ENCODE measurements around the gene HBE1.
"Not testable (repeated sequence)": the region's sequence is repeated elsewhere in the genome, so short reads cannot be mapped to it uniquely, and the experiment has no call there.

HBE1 gene

DNA sequence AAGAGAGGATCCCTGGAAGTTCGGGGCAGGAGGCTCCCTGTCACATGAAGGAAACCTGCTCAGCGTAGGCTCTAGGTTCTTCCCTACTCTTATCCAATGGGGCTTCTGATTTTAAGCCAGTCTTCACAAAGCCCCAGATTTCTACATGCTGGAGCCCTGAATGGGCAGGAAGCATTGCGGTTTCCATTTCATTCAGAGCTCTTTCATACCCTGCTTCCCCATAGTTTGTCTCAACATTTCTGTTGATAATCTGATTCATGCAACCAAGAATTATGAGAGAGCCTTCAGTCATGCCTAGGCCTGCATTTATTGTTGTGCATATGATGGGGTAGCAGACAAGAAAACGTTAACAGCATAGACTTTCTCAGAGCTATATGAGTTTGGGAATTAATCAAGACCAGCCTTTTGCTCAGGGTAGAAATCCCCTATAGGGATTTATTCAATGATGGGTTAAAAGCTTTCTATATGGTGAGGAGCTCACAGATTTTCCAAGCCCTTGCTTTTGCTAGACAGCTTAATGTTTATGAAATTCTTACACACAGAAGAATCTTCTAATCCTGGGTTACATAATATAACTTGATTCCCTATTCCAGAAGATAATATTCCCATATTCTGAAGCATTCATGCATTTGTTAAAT lies 16.1 kb upstream of the HBE1 start:
- DNase-seq (ENCODE audit: low read depth) = no peak

DNA sequence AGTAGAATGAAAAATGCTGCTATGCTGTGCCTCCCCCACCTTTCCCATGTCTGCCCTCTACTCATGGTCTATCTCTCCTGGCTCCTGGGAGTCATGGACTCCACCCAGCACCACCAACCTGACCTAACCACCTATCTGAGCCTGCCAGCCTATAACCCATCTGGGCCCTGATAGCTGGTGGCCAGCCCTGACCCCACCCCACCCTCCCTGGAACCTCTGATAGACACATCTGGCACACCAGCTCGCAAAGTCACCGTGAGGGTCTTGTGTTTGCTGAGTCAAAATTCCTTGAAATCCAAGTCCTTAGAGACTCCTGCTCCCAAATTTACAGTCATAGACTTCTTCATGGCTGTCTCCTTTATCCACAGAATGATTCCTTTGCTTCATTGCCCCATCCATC lies 14.9 kb upstream of the HBE1 start:
- no peak for DNase-seq (ENCODE audit: low read depth)

DNA sequence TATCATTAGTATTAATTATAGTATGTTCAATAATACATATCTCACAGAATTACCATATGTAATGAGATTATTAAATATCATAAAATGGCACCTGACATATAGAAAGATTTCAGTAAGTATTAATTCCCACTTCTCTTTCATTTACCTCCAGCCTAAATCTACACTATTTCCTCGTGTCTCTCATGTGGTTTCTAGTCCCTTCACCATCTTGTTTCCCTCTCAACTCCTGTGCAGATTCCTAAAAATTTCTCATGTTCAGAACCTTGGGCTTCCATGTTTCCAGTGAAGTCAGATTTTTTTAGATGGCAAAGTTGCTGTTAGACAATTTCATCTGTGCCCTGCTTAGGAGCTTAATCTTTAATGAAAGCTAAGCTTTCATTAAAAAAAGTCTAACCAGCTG lies 14.1 kb upstream of the HBE1 start:
- no peak for DNase-seq (ENCODE audit: low read depth)

DNA sequence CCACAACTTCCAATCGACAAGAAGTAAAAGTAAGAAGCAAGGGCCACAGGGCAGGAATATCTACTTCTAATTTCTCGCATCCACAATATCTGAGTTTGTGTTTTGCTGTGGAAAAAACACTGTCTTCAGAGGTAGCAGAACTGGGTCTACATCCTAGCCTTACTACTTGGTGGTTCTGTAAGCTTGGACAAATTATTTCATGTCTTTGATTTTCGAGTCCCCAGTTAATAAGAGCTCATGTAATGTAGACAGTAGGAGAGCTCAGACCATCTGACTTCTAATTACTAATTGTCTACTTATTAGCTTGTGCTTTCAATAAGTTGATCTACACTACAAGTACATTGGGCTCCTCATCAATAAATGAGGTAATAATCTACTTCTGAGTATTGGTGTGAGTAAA lies 13.3 kb upstream of the HBE1 start:
- DNase-seq (ENCODE audit: low read depth) = no peak

DNA sequence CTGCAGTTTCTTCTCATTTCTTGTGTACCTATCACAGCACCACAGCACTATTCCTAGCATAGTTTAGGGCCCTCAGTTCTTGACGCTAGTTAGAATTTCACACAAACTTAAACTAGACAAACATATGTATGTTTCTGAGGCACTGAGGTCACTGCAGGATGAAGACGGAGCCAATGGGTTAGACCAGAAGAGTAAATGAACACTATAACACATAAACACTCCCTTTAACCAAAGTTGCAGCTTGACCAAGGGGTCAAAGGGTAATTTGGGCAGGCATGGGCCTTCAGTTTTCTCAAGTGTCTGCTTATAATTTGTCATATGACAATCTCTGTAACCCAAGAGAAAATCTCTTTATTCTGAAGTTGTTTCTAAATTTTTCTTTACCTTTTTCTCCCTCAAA lies 12.9 kb upstream of the HBE1 start:
- DNase-seq (ENCODE audit: low read depth) = no peak

DNA sequence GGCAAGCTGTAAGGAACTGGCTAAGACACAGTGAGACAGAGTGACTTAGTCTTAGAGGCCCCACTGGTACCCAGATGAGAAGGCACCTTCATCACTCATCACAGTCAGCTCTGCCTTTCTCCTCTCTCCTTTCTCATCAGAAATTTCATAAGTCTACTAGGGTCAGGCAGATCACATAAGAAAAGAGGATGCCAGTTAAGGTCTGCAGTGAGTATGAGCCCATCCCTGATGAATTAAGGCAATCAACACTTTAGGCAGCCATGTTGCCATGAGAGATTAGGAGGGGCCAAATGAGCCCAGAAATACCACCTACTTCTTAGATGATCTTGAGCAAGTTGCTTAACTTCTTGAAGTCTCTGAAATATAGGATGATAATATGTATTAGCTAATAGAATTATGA lies 11.9 kb upstream of the HBE1 start:
- DNase-seq (ENCODE audit: low read depth) = no peak

DNA sequence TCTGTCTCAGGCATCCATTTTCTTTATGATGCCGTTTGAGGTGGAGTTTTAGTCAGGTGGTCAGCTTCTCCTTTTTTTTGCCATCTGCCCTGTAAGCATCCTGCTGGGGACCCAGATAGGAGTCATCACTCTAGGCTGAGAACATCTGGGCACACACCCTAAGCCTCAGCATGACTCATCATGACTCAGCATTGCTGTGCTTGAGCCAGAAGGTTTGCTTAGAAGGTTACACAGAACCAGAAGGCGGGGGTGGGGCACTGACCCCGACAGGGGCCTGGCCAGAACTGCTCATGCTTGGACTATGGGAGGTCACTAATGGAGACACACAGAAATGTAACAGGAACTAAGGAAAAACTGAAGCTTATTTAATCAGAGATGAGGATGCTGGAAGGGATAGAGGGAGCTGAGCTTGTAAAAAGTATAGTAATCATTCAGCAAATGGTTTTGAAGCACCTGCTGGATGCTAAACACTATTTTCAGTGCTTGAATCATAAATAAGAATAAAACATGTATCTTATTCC lies 10.9 kb upstream of the HBE1 start:
- DNase-seq (ENCODE audit: low read depth) = no peak

DNA sequence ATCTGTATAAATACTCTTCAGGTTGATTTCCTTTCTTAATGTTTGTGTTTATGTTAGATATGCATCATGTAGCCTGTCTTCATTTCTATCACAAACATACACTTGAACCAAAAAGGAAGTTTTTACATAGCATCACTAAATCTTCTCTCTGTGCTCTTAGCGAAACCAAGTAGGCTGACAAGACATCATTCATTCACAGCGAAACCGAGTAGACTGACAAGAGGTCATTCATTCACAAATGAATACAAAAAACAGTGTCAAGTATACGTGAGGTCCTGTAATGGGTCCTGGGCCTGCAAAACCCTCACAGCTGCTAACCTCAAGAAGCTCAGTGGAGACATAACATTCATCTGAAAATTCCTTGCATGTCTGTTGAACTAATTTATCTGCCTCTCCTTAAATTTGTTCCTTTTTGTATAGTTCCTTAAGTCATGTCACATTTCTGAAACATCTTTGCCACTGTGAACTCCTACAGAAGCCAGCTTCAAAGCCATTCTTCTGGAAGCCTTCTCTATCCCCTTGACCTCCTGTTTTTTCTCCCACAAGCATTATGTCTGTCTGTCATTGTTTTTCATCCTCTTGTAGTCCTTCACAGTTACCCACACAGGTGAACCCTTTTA lies 9.8 kb upstream of the HBE1 start:
- DNase-seq (ENCODE audit: low read depth) = no peak

DNA sequence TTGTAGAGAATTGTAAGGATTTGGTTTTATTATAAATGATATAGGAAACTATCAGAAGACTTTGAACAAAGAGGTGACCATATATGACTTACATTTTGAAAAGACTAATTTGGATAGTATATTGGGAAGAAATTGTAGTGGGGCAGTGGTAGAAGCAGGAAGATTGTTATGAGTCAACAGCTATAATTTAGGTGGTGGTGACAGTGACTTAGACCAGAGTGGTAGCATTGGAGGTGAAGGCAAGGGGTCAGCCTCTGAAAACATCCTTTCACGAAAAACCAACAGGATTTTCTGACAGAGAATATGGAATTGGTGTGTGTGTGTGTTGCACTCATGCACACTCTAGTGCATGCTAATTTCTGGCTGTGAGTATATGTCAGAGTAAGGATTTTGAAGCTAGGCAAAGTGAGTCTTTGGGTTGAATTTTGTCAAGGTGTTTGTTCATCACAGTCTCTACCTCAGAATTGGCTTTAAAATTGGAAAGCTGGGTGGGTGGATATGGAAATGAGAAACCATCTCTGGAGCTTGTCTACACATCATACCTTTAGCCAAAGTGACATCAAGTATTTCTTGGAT lies 8.2 kb upstream of the HBE1 start:
- DNase-seq (ENCODE audit: low read depth) = no peak

DNA sequence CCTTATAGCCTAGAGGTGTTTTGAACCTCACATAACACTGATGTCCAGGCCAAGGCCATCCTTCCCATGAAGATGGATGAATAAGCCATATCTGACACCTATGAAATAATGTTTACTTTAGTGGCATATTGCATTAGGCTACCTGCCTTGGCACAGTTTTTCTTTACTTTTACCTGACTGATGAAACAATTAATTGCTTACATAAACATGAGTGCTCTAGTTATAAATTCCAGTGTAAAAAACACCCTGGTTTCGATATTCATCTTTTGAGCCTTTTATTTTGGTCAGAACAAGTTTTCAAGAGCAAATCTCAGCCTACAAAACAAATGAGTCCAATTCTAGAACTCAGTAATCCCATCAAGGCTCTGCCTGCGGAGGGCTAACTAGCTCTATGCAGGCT lies 7.0 kb upstream of the HBE1 start:
- no peak for DNase-seq (ENCODE audit: low read depth)

DNA sequence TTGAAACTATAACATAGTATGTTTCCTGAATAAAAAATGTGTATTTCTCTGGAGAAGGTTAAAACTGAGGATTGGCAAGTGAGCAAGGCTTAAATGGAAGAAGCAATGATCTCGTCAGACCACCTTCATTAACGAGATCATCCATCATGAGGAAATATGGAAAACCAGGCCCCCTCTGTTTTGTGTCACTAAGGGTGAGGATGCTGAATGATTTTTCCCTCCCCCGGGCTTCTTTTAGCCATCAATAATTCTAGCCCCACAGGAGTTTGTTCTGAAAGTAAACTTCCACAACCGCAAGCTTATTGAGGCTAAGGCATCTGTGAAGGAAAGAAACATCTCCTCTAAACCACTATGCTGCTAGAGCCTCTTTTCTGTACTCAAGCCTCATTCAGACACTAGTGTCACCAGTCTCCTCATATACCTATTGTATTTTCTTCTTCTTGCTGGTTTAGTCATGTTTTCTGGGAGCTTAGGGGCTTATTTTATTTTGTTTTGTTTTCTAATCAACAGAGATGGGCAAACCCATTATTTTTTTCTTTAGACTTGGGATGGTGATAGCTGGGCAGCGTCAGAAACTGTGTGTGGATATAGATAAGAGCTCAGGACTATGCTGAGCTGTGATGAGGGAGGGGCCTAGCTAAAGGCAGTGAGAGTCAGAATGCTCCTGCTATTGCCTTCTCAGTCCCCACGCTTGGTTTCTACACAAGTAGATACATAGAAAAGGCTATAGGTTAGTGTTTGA lies 5.8 kb upstream of the HBE1 start:
- DNase-seq (ENCODE audit: low read depth) = no peak

DNA sequence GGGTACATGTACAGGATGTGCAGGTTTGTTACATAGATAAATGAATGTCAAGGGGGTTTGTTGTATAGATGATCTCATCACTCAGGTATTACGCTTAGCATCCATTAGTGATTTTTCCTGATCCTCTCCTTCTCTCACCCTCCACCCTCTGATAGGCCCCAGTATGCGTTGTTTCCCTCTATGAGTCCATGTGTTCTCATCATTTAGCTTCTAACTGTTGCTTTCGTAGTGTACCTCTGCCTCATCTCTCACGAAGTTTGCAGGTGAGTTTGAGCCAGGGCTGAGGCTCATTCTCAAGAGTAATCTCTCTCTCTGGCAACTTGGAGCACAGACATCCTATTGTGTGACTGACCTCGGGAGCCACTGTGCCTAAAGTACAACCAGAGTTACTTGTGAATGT lies 4.7 kb upstream of the HBE1 start:
- DNase-seq (ENCODE audit: low read depth) = no peak

DNA sequence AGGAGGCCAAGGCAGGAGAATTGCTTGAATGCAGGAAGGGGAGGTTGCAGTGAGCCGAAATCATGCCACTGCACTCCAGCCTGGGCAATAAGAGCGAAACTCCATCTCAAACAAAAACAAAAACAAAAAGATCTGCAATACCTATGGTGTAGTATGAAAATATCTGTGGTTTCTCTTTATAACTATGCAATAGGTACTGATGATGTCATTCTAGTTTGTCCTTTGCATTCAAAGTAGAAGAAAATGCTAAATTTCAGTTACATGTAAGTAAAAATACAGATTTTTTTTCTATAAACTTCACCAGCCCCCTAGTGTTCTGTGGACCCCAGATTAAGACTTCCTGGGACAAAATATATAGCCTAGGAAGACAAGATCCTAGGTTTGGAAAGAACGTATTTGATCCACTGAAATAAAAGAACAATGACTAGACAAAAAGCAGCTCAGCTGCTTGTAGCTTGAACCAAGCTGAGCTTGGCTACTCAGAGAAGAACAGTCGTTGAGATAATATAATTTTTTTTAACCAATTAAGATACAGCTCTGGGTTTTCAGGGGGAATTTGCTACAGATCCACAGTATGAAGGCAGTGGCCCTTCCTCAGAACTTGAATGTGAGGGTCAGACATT lies 2.8 kb upstream of the HBE1 start:
- DNase-seq (ENCODE audit: low read depth) = no peak

DNA sequence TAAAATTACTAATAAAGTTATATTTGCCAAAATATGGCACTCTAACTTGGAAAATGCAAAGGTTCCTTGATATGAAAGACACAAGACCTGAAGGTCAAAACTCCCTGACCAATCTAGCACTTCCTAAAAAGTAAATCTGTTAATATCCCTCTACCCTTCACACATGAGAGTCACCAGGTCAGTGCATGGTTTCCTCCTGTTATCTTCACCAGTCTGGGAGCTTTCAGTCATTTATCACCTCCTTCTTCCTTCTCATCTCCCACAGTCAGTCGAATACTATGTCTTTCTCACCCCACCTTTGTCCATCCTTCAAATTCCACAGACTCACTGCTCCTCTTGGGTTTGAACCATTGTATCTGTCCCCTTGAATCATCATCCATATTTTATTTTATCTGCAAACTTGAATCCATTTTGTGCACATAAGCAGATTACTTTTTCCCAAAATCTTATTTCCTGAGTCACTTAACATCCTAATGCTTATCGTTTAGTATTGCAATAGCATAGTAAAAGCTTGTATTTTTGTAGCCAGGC lies 2.6 kb downstream of the HBE1 start:
- DNase-seq (ENCODE audit: low read depth) = no peak

DNA sequence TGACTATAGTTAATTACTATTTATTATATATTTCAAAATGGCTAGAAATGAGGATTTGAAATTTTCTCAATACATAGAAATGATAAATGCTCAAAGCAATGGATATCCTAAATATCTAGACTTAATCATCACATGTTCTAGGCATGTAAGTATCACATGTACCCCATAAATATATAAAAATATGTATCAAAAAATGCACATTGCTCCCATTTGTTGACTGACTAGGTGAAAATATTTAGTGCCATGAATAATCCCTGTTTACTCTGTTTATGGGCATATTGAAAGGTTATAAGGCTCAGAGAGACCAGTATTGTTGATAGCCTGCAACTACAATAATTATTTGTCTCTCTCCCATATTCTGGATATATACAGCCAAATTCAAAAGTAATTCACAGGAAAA lies 3.1 kb downstream of the HBE1 start:
- no peak for DNase-seq (ENCODE audit: low read depth)

DNA sequence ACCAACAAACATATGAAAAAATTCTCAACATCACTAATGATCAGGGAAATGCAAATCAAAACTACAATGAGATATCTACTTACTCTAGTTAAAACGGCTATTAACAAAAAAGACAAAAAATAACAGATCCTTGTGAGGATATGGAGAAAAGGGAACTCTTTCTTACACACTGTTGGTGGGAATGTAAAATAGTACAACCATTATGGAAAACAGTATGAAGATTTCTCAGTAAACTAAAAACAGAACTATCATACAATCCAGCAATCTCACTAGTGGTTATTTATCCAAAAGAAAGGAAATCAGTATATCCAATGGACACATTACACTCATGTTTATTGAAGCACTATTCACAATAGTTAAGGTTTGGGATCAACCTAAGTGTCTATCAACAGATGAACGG lies 3.9 kb downstream of the HBE1 start:
- no peak for DNase-seq (ENCODE audit: low read depth)

DNA sequence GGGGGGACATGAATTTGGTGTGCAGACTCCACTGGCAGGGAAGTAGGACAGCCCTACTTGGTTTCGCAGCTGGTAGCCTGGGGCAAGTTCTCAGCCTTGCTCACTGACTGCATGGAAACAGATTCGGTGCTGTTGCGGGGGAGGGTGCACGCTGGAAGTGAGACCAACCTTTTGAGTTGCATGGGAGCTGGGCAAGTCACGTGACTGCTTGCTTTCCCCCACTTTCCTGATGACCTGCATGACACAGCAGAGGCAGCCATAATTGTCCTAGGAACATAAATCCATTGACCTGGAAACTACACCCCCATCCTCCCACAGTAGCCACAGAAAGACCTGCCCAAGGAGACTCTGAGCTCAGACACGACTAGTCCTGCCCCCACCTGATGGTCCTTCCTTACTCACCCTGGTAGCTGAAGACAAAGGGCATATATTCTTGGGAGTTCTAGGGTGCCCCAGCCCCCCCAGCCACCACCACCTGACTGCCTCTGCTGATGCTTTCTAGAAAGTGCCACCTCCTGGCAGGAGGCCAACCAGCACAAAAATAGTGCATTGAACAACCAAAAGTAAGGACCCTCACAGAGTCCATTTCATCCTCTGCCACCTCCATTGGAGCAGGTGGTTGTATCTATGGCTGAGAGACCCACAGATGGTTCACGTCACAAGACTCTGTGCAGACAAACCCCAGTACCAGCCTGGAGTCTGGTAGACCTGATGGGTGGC lies 11.0 kb downstream of the HBE1 start:
- no peak for DNase-seq (ENCODE audit: low read depth)

DNA sequence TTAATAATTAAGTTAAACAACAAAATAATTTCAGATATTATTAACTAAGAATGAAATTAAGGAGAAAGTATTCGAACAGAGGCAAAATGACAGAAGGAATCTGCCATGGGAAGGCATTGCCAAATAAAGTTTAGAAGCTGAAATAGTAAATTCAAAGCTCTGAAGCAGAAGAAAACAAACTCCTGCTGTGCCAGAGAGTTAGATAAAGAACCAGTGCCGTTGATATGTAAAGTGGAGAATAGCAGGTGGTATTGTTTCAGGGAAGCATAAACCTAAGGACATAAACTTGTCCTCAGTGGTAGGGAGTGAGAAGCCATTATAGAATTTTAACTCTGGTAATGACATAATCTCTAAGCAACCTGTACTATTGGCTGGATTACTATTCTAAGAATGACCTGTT lies 12.4 kb downstream of the HBE1 start:
- DNase-seq (ENCODE audit: low read depth) = no peak

DNA sequence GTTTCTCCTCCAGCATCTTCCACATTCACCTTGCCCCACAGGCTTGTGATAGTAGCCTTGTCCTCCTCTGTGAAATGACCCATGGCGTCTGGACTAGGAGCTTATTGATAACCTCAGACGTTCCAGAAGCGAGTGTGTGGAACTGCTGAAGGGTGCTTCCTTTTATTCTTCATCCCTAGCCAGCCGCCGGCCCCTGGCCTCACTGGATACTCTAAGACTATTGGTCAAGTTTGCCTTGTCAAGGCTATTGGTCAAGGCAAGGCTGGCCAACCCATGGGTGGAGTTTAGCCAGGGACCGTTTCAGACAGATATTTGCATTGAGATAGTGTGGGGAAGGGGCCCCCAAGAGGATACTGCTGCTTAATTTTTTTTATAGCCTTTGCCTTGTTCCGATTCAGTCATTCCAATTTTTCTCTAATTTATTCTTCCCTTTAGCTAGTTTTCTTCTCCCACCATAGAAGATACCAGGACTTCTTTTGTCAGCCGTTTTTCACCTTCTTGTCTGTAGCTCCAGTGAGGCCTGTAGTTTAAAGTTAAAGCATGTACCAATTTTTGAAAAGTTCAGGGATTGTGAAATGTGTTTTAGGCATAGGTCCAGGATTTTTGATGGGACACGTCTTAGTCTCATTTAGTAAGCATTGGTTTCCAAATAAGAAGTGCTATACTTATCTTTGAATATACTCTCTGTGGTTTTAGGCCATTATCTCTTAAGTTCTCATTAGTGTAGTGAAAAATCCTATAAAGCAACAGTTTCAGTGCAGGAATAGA lies 14.9 kb downstream of the HBE1 start, which contains the start of gene HBG2:
TSS of gene HBG2 (minus strand) at position 136 of the 768 bp plus-strand sequence. CDS start at position 83, 53 bp downstream.
- DNase-seq (ENCODE audit: low read depth) = not testable (repeated sequence)

DNA sequence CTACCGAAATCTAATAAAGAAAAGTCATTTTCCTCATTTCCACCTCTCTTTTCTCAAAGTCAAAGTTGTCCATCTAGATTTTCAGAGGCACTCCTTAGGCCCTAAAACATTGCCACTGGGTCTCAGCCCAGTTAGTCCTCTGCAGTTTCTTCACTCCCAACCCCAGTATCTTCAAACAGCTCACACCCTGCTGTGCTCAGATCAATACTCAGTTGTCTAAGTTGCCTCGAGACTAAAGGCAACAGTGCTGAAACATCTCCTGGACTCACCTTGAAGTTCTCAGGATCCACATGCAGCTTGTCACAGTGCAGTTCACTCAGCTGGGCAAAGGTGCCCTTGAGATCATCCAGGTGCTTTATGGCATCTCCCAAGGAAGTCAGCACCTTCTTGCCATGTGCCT lies 15.7 kb downstream of the HBE1 start:
- not testable (repeated sequence) for DNase-seq (ENCODE audit: low read depth)

DNA sequence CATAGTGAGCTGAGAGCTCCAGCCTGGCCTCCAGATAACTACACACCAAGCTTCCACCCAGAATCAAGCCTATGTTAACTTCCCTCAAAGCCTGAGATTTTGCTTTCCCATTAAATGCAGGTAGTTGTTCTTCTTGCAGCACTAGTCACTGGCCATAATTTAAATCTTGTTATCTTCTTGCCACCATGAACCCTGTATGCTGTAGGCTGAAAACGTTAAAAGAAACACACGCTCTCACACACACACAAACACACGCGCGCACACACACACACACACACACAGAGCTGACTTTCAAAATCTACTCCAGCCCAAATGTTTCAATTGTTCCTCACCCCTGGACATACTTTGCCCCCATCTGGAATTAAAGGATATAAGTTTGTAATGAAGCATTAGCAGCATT lies 16.3 kb downstream of the HBE1 start:
- DNase-seq (ENCODE audit: low read depth) = not testable (repeated sequence)
